ENCODE measurements around the gene KCNG2.

The KCNG2 gene

DNA sequence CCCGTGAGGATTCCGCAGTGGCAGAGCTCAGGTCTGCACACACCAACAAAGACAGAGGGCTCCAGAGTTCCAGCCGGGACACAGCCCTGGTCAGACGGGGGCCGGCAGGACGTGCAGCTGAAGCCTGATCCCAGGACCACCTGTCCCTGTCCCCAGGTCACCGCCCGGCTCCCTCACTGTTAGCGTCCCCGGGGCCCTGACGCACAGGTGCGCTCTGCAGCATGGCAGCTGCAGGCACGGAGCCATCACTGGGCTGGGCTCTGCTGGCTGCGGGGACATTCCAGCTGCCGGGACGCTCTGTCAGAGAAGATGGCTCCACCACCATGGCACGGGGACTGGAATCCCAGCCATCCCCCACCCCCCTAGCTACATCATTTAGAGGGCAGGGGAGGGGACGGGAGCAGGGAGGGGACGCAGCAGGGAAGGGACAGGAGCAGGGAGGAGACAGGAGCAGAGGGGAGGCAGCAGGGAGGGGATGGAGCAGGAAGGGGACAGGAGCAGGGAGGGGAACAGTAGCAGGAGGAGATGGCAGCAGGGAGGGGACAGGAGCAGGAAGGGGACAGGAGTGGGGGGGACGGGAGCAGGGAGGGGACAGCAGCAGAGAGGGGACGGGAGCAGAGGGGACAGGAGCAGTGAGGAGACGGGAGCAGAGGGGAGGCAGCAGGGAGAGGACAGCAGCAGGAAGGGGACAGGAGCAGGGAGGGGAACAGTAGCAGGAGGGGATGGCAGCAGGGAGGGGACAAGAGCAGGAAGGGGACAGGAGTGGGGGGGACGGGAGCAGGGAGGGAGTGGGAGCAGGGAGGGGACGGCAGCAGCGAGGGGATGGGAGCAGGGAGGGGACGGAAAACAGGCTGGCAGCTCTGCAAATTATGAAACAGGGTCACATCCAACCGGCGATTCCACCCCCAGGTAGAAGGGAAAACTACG is 113.9 kb downstream of the KCNG2 start:
- DNase-seq, result peak in 1 of 14 donors; percentile 37

DNA sequence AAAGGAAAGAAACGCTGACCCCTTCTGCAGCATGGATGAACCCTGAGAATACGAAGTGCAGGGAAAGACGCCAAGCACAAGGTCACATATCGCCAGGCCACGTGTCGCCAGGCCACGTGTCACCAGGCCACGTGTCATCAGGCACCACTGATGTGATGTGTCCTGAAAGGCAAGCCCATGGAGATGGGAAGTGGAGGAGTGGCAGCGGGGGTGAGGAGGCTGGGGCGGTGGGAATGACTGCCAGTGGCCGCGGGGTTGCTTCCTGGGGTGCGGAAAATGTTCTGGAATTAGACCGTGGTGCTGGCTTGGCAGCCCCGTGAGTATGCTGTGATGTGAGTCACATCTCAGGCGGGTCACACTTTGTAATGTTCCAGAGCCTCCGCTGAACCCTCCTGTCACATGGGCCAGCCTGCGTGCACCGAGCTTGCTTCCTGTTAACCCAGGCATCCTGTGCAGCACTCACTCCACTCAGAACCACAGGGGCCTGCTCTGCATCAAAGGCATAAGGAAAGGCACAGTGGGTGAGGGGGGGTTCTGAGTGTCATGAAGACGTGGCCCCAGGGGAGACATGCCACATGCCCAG is 114.8 kb downstream of the KCNG2 start:
- peak in 2 of 14 donors; percentile 39 to 47 for DNase-seq

GRCh38 chr18:79912994-79913831 is 115.5 kb downstream of the KCNG2 start:
- DNase-seq, result no peak

DNA sequence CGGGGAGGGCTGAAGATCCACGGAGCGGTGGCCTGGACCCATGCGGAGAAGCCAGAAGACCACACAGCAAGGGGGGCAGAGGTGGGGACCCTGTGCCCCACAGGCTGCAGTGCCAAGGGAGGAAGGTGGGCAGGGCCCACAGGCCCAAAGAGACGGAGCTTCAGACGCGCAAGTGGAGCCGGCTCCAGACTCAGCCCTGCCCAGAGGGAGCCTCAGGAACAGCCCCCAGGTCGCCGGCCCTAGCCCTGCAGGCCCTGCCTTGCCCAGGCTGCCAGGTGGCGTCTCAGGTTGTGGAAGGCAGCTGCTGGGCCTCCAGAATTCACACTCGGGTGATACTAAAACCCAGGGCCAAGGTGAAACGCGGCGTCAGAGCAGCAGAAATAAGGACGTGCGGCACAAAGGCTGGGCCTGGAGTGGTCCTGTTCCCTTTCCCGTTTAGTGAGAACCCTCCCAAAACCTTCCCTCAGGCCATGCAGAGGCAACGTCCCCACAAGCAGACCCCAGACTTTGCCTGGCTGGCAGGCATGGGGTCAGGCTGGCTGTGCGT is 116.9 kb downstream of the KCNG2 start:
- DNase-seq, result no peak

DNA sequence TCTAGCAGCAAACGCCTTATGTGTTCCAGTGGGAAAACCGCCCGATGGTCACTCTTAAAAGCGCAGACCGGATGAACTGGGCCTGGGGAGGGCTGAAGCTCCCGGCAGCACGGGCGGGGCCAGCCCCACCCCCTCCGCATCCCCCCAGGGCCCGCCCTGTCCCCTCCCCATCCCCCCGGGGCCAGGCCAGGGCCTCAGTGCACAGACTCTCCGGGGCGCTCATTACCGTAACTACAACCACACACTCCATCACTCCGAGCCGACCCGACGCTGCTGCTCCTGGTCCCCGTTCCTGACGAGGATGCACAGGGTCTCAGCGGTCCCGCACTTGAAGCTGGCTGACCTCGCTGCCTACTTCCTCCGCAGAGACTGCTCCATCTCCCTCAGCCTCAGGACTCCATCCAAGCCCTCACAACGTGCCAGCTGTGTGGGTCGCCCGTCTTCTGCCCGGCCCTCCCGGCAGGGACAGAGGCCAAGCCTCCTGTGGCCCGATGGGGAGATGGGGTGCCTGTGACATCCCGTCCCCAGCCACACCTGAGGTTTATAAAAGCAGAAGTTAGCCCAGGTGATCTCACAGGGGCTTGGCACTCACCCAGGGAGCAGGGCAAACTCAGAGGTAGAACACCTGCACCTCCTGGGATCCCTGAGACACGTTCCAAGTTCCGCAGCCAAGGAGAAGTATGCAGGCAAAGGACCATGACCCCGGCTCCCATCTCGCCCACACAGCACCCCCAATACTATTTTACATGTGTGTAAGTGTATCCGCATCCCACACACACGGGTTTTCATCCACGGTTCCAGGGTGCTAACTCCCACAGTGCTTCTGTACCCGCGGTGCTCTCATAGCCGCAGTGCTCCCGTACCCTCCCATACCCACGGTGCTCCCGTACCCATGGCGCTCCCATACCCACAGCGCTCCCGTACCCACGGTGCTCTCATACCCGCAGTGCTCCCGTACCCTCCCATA is 117.7 kb downstream of the KCNG2 start:
- no peak for DNase-seq

DNA sequence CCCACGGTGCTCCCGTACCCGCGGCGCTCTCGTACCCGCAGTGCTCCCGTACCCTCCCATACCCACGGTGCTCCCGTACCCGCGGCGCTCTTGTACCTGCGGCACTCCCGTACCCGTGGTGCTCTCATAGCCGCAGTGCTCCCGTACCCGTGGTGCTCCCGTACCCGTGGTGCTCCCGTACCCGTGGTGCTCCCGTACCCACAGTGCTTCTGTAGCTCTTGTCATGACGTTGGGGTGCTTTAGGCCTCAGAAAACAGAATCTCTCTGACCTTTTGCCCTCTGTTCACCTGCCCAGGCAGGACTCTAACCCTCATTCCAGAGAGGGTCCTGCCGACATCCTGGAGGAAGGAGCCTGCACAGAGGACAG is 118.4 kb downstream of the KCNG2 start:
- DNase-seq, result no peak

DNA sequence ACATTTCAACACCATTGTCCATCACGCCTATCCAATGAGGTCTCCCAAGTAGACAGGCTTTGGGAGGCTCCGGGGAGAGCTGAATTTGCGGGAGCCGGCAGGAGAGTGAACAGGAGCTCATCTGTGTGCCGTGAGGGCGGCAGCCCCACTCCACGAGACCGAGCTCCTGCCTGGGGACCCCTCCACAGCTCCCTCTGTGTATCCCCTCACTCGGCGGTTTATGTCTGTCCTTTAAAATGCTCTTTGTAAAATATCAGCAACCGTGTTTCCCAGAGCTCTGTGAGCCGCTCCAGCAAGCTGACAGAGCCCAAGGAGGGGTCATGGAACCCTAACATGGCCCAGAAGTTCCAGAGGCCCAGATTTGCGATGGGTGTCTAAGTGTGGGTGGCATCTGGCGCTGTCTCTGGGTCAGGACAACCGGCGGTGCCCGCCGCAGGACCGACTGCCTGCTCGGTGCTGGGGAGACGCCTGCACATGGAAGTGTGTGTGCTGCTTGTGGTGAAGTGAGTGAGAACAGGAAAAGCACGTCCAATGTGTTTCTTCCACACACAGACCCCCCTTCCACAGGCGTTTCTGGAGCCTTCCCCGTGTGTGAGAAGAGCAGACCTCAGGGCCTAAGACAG is 118.9 kb downstream of the KCNG2 start:
- DNase-seq, result no peak

- DNase-seq, result no peak
Measured at GRCh38 chr18:79917169-79917852, 119.6 kb downstream of the KCNG2 start.

GRCh38 chr18:79917853-79918614 is 120.3 kb downstream of the KCNG2 start:
- DNase-seq, result no peak

GRCh38 chr18:79918615-79919011 is 120.9 kb downstream of the KCNG2 start:
- no peak for DNase-seq

- DNase-seq, result no peak
Measured at GRCh38 chr18:79919089-79919488, 121.4 kb downstream of the KCNG2 start.

DNA sequence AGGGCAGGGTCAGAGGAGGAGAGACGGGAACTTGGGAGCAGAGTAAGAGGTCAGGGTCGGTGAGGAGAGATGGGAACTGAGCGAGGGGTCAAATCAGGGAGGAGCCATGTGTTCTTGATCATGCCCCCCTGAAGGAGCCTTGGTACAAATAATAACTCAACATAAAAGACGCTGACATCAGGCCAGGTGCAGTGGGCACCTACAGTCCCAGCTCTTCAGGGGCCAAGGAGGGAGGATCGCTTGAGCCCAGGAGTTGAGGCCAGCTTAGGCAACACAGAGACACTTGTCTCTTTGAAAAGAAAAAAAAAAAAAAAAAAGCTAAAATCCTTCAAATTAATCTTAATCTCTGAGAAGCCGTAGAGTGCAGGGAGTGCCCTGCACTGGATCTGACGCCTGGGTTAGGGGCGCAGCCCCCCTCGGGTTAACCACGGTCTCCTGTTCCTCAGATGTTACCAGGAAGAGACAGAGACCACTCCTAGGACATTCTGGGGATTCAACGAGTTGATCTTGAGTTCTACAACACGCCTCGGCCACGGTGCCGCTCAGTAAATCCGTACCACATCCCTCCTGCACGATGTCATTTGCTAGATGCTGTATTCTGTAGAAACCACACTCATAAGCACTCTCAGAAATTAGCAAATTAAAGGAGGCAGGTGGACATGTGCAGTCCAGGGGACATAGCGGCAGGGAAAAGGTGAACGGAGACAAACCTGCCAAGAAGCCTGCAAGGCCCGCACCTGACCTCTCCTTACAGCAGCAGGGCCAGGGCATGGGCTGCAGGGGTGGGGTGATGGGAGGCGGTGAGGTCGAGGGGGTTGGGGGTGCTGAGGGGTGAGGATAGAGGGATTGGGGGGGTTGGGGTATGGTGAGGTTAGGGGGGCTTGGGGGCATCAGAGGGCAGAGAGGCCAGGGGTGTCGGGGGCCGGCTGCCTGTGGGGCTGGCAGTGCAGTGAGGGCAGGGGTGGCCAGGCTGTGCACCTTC is 124.5 kb downstream of the KCNG2 start:
- no peak for DNase-seq

DNA sequence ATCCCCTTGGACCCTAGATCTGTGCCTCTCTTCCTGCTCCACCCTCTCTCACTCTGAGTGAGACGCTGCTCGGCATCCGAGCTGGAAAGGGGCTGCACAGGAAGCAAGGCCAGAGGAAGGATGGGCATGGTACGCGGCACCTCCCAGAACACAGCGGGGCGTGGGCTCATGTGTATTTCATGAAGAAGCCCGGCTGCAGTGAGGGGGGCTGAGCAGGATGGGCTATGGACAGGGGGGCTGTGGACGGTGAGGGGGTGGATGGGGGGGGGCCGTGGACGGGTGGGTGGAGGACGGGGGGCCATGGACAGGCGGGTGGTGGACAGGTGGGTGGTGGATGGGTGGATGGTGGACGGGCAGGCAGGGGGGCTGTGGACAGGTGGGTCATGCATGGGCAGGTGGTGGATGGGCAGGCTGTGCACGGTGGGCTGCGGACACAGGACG is 125.3 kb downstream of the KCNG2 start:
- DNase-seq, result no peak

DNA sequence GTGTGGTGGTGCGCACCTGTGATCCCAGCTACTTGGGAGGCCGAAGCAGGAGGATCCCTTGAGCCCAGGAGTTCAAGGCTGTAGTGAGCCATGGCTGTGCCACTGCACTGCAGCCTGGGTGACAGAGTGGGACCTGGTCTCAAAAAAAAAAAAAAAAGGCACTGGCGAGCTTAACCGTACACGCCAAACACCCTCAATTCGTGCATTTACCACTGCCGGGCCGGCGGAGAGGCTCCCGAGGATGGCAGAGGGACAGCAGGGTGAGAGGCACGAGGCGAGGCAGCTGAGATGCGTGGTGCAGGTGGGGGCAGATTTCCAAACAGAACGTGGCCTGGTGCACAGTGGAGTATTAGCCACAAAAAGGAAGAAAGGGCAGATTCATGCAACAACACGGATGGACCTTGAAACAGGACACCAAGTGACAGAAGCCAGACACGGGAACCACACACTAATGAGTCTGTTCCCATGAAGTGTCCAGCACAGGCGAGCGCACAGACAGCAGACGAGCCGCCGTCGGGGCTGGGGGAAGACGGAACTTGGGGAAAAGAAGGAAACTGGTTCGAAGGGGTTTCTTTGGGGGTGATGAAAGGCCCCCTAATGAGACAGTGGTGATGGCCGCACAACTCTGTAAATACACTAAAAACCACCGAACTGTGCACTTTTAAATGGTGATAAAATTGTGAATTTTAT is 126.3 kb downstream of the KCNG2 start:
- DNase-seq, result no peak

GRCh38 chr18:79924814-79925731 is 127.3 kb downstream of the KCNG2 start:
- DNase-seq, result peak in 6 of 14 donors; percentile 16 to 87 (median 40)

DNA sequence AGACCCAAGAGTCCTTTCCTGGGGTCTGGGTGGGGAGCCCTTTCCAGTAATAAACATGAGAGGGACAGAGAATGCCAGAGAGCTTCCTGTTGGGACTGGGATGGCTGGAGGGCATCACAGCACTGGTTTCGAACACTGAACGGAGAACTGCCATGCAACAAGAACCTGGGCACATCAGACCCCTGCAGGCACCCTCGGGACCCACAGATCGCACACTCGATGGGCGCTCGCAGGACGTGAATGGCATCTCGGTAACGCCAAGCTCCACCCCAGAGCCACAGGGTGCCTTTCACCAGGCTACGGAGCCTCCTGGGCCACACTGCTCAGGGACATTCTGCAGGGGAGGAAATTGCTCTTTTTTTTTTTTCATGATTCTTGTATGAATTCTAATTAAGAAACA is 128.6 kb downstream of the KCNG2 start:
- DNase-seq, result no peak
